ENCODE results near the gene LRP1B. TPM values are rescaled to one million over a fixed set of nuclear protein-coding genes. Genes with fewer than 3 reads are reported as not detected.

LRP1B gene
- polyA plus RNA-seq, 1 of the 3 experiments (the other 2 are of a cell fraction) = 0.28 TPM

DNA sequence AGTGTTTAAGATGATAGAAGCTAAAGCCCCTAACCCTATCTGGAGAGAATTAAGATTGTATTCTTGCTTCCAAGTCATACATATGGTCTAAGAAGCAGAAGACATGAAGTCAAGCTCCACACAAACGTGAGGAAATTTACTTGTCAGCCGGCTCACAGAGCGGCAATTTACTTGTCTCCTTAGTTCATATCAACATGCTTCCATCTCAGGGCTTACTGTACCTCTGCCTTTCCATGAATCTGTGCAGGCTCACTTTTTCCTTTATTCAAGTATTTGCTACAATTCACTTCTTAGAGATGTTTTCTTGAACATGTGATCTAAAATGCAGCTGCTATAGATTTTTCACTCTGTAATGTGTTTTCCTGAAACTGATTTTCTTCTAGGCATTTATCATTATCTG, 1386.4 kb downstream of the LRP1B start:
- no peaks in the 10 kb centered on the region for H3F3A ChIP-seq (replicated peaks; ENCODE audit: insufficient read depth)
- CTCF ChIA-PET = no interaction called here
- 83% methylated on average over 3 of the region's 3 CpGs for WGBS (ENCODE audit: low lambda C conversion rate)
- no peaks in the 10 kb centered on the region for H3K9me3 ChIP-seq
- H3K36me3 ChIP-seq (replicated peaks in 1 of 2; ENCODE audit: control insufficient read depth in 1 of 2, insufficient read depth in 2 of 2, low read length in 1 of 2) = no peaks in the 10 kb centered on the region
- no peak for DNase-seq
- H3K4me1 ChIP-seq (ENCODE audit: control insufficient read depth in 1 of 2, insufficient read depth in 2 of 2, low read depth in 1 of 2, low read length in 1 of 2) = no peaks in the 10 kb centered on the region
- H3K4me3 ChIP-seq (ENCODE audit: low read depth in 2 of 2, low read length in 1 of 2) = no peak overlapping the region
- no peak overlapping the region for H2AFZ ChIP-seq (ENCODE audit: low read depth)
- no peaks in the 10 kb centered on the region for H3K9me2 ChIP-seq
- no peak overlapping the region for H3K4me2 ChIP-seq
- POLR2A ChIA-PET = no interaction called here
- H3K79me2 ChIP-seq (ENCODE audit: insufficient read depth) = no peaks in the 10 kb centered on the region
- no peaks in the 10 kb centered on the region for H4K20me1 ChIP-seq (ENCODE audit: insufficient read depth)
- H3K27me3 ChIP-seq (ENCODE audit: insufficient read depth) = no peaks in the 10 kb centered on the region
- TF ChIP-seq, protein P1, sequence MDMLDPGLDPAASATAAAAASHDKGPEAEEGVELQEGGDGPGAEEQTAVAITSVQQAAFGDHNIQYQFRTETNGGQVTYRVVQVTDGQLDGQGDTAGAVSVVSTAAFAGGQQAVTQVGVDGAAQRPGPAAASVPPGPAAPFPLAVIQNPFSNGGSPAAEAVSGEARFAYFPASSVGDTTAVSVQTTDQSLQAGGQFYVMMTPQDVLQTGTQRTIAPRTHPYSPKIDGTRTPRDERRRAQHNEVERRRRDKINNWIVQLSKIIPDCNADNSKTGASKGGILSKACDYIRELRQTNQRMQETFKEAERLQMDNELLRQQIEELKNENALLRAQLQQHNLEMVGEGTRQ (IDR thresholded peaks at IDR 0.05; ENCODE audit: borderline replicate concordance, low read depth, low read length) = no peak
- TF ChIP-seq, protein P2, sequence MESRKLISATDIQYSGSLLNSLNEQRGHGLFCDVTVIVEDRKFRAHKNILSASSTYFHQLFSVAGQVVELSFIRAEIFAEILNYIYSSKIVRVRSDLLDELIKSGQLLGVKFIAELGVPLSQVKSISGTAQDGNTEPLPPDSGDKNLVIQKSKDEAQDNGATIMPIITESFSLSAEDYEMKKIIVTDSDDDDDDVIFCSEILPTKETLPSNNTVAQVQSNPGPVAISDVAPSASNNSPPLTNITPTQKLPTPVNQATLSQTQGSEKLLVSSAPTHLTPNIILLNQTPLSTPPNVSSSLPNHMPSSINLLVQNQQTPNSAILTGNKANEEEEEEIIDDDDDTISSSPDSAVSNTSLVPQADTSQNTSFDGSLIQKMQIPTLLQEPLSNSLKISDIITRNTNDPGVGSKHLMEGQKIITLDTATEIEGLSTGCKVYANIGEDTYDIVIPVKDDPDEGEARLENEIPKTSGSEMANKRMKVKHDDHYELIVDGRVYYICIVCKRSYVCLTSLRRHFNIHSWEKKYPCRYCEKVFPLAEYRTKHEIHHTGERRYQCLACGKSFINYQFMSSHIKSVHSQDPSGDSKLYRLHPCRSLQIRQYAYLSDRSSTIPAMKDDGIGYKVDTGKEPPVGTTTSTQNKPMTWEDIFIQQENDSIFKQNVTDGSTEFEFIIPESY (IDR thresholded peaks at IDR 0.05; ENCODE audit: borderline replicate concordance, low read depth) = no peak
- no peak for TF ChIP-seq FOXM1 (IDR thresholded peaks at IDR 0.05; ENCODE audit: low read depth)
- TF ChIP-seq NFIC (IDR thresholded peaks at IDR 0.05; ENCODE audit: borderline replicate concordance) = no peak
- TF ChIP-seq, protein P3, sequence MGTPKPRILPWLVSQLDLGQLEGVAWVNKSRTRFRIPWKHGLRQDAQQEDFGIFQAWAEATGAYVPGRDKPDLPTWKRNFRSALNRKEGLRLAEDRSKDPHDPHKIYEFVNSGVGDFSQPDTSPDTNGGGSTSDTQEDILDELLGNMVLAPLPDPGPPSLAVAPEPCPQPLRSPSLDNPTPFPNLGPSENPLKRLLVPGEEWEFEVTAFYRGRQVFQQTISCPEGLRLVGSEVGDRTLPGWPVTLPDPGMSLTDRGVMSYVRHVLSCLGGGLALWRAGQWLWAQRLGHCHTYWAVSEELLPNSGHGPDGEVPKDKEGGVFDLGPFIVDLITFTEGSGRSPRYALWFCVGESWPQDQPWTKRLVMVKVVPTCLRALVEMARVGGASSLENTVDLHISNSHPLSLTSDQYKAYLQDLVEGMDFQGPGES (IDR thresholded peaks at IDR 0.05; ENCODE audit: low read depth, low read length) = no peak
- no peak for TF ChIP-seq GATA2 (CRISPR knock-in tag; IDR thresholded peaks at IDR 0.05)
- TF ChIP-seq, protein P4, sequence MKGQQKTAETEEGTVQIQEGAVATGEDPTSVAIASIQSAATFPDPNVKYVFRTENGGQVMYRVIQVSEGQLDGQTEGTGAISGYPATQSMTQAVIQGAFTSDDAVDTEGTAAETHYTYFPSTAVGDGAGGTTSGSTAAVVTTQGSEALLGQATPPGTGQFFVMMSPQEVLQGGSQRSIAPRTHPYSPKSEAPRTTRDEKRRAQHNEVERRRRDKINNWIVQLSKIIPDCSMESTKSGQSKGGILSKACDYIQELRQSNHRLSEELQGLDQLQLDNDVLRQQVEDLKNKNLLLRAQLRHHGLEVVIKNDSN (IDR thresholded peaks at IDR 0.05; ENCODE audit: borderline replicate concordance, low read depth) = no peak
- no peak for TF ChIP-seq RFX5 (IDR thresholded peaks at IDR 0.05; ENCODE audit: low read length)
- TF ChIP-seq TAF1 (IDR thresholded peaks at IDR 0.05; ENCODE audit: borderline replicate concordance, low read depth, low read length) = no peak
- TF ChIP-seq ELF1 (IDR thresholded peaks at IDR 0.05) = no peak
- TF ChIP-seq RCOR1 (IDR thresholded peaks at IDR 0.05; ENCODE audit: low read length) = no peak
- no peak for TF ChIP-seq FOSL2 (IDR thresholded peaks at IDR 0.05; ENCODE audit: borderline replicate concordance, low read depth)
- TF ChIP-seq NRF1 (IDR thresholded peaks at IDR 0.05; ENCODE audit: low read depth, low read length) = no peak
- TF ChIP-seq, protein P5, sequence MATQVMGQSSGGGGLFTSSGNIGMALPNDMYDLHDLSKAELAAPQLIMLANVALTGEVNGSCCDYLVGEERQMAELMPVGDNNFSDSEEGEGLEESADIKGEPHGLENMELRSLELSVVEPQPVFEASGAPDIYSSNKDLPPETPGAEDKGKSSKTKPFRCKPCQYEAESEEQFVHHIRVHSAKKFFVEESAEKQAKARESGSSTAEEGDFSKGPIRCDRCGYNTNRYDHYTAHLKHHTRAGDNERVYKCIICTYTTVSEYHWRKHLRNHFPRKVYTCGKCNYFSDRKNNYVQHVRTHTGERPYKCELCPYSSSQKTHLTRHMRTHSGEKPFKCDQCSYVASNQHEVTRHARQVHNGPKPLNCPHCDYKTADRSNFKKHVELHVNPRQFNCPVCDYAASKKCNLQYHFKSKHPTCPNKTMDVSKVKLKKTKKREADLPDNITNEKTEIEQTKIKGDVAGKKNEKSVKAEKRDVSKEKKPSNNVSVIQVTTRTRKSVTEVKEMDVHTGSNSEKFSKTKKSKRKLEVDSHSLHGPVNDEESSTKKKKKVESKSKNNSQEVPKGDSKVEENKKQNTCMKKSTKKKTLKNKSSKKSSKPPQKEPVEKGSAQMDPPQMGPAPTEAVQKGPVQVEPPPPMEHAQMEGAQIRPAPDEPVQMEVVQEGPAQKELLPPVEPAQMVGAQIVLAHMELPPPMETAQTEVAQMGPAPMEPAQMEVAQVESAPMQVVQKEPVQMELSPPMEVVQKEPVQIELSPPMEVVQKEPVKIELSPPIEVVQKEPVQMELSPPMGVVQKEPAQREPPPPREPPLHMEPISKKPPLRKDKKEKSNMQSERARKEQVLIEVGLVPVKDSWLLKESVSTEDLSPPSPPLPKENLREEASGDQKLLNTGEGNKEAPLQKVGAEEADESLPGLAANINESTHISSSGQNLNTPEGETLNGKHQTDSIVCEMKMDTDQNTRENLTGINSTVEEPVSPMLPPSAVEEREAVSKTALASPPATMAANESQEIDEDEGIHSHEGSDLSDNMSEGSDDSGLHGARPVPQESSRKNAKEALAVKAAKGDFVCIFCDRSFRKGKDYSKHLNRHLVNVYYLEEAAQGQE (IDR thresholded peaks at IDR 0.05; ENCODE audit: low read depth, low read length) = no peak
- H3K9ac ChIP-seq = no peak overlapping the region
- H3K27ac ChIP-seq (ENCODE audit: low read depth in 2 of 2, low read length in 1 of 2) = no peak overlapping the region
